Measurements from ENCODE around the gene GTSE1.

The GTSE1 gene

DNA sequence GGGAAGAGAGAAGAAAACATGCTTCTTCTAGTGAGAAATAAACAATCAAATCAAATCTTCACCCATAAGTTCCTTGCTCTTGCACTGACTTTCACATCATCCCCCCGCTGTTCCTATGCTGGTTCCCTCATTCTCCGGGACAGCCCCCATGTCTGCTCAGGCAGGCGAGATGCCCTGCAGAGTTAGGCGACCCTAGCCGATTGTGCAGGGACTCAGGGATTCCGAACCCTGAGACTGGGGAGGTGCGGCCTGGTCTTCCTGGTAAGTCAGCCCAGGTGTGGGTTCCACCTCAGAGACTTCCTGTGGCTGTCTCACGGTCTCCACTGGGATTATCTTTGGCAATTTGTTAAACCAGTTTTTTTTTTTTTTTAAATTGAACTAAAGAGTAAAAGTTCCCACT lies 22.3 kb upstream of the GTSE1 start:
- DNase-seq = no peak

DNA sequence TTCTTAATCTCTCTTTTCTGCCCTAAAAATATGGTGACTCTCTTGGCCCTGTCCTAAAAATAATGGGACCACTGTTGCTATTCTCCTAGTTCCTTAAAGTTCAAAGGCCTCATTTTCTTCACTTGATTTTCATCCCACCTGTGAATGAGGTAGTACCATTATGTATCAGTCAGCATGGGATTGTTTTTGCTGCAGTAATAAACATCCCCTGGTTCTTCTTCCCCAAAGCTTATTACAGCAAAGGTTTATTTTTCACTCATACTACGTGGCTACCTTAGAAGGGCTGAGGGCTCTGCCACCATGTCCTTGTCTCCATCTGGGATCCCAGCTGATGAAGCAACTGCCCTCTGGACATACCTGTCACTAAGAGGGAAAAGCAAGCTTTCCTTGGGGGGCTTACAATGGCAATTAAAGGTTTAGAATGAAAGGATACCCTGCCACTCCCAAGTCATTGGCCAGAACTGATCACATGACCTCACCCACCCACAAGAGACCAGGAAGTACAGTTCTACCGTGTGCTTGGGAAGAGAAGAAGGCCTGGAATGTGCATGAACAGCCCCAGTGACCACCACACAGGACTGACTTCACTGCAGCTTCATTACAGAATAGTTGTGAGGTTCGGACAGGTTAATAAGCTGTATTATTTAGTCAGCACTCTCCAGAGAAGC lies 21.1 kb upstream of the GTSE1 start:
- no peak for DNase-seq

DNA sequence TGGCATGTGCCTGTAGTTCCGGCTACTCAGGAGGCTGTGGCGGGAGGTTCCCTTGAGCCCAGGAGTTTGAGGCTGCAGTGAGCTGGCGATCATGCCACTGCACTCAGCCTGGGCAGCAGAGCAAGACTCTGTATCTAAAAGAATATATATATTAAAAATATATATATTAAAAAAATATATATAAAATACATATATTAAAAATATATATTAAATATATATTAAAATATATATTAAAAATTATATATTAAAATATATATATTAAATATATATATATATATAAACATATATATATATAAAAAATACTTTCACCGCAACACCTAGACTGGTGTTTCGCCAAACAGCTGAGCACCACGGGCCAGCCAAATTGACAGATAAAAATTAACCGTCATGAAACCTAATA lies 20.1 kb upstream of the GTSE1 start:
- no peak for DNase-seq

DNA sequence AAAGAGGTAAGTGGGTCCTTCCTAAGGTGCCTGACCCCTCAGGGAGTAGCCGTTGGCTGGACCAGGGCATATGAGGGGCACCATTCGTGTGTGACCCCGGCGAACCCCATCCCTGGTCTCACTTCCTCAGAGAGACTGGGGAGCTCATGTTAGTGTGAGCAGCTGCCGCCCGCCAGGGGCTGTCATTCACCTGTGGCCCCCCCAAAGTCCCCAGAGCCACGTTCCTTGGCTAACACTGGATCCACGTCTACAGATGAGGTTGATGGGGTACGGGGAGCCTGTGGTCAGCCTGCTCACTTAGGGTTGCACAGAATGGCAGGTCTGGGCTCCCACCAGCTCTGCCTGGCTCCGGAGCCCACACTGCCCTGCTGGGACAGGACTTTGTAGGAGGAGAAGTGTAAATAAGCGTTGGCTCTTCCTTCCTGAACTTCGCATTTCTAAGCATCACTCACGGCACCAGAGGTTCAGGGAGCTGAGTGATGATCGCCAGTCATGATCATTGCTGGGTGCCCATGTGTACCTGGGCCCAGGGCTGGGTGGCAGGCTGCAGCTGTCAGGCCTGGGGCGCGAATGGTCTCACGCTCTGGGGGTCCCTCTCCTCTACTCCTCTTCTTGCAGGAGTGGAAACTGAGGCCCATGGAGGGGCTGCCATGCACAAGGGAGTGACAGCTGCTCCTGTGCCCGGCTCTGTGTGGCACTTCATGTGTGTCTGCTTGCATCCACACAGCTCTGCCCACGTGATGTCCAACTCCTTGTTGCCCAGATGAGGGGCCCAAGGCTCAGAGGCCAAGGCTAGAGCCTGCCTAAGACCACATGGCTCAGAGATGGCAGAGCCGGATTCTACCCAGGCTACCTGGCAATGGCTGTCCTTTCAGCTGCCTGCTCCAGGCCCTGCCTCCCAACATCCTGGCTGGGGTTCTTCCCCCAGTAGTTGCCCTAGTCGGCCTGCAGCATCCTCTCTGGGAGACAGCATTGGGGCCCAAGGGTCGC lies 17.7 kb upstream of the GTSE1 start:
- DNase-seq = no peak

DNA sequence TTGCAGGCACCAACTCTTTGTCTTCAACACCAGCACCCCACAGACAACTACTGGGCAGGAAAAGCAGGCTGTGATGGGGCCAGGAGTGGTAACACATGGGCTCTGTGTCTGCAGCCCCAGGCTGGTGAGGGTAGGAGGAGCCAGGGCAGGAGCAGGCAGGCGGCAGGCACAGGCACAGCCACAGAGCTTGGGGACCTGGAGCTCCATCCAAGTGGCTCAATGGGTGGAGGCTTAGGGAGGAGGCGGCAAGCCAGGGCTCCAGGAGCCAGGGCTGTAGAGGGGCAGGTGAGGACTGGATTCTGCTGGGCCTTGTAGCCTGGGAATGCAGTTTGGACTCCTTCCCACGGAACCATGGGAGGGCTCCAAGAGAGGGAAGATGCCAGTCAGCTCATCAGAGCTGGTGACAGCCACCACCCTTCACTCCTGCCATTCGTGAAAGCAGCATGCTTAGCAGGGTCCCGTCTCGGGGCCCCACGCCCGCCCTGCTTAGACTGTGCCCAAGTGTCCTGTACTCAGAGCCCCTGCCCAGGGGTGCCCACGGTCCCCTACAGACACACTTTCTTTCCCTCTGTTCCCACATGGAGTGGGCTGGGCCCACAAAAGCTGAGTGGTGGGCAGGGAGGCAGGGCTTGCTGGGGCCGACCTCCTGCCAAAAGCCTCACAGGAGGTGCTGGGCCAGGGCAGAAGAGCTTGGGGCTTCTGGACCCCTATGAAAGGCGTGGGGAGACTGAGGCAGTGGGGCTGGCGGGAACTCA lies 16.4 kb upstream of the GTSE1 start:
- no peak for DNase-seq

DNA sequence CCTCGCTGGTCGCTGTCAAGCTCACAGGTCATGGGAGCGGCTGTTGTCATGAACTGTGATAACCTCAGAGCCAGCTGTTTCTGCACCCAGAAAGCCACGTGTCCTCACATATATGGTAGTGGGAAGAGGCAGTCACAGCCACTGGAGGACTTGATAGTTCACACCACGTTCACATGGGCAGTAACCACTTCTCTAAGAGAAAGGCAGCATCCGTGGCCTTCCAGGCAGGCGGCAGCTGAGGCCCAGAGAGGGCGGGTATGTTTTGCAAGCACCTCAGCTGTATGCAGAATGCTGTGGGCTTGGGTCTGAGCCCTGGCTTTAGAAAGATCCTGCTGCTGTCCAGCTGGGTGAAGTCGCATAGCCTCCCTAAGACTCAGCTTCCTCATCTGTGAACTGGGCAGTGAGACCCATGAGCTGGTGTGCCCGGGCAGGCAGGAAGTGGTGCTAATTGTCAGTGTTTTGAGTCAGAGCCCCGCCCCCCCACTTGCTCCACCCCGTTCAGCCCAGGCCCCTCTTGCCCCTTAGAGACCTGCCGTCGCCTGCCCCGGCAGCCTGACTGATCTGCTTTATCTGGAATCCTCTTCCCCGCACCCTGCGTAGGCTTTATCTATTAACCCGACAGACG lies 15.6 kb upstream of the GTSE1 start:
- no peak for DNase-seq

DNA sequence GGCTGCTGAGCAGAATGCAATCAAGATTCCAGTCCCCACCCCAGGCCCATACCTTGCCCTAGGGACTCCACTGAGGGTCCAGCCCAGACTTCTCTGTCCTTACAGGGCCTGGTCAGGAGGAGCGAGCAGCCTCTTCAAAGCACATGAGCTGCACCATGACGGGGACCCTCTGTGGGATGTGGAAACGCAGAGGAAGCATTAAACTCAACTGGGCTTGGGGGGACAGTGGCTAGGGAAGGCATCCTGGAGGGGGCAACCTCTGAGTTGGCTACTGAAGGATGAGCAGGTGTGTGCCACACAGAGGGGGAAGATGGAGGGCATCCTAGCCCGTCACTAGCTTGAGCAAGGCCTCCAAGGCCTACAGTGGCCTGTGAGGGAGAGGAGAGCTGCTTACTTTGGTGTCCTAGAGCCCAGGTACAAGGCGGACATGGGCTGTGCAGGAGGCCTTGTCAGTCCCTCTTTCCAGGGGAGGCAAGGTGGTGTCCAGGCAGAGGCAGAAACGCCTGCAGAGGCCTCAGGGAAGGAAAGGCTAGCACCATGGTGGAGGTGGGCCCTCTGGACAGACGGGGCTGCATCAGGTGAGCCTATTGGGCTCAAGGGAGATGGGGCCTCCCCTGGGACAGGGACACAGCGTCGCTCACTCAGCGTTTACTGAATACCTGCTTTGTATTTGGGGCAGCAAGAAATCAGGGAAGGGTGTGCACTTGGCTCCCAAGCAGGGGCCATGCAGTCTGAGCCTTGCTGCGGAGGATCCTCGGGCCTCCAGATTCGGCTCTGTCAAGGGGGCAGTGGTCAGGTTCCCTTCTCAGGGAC lies 14.6 kb upstream of the GTSE1 start:
- no peak for DNase-seq

DNA sequence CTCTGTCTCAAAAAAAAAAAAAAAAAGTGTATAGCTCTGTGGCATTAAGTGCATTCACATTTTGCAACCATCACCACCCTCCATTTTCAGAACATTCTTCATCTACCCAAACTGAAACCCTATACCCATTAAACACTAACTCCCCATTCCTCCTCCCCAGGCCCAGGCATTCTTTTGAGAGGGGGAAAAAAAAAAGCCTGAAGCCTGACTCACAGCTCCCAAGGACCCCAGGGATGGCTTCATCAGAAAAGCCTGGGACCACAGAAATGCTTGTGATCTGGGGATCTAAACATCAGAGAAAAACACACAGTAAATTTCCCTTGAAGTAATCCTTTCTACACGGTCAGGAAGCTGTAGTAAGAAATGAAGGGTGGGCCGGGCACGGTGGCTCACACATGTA lies 10.7 kb upstream of the GTSE1 start:
- DNase-seq = no peak

DNA sequence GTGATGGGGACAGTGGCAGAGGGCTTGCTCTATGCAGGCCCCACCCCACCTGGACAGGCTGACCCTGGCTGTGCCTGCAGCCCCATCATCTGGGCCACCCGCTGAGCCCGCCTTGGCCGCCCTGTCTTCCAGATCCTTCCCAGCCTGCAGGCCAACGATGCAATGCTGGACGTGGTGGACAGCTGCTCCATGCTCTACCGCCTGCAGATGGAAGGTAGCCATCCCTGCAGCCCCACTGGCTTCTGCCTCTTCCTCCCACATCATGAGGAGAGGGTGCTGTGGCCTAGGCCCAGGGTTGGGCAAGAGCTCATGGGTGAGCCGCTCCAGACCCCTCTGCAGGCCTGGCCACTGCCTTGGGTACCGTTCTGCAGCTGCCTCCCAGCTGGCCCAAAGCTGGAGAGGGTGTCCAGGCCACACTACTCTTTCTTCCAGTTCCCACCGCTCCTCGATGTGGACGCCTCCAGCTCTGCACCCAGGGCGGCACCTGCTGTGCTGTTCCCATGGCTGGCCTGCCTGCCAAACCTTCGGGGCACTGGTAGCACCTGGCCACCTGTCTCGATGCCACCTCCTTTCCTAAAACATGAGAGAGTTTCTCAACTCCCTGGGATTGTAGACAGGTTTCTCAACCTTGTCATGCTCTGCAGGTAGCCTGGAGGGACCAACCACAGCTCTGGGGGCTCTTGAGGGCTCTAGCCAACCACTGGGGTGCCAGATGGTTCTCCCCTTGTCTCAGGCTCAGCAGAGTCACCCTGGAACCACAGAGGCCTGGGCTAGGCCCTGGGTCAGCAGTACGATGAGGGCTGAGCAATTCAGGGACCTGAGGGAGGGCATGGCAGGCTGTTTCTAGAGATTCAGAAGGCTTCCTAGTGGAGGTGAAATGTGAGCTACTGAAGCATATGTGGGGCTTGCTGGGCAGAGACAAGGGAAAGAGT lies 9.5 kb upstream of the GTSE1 start:
- DNase-seq = no peak

DNA sequence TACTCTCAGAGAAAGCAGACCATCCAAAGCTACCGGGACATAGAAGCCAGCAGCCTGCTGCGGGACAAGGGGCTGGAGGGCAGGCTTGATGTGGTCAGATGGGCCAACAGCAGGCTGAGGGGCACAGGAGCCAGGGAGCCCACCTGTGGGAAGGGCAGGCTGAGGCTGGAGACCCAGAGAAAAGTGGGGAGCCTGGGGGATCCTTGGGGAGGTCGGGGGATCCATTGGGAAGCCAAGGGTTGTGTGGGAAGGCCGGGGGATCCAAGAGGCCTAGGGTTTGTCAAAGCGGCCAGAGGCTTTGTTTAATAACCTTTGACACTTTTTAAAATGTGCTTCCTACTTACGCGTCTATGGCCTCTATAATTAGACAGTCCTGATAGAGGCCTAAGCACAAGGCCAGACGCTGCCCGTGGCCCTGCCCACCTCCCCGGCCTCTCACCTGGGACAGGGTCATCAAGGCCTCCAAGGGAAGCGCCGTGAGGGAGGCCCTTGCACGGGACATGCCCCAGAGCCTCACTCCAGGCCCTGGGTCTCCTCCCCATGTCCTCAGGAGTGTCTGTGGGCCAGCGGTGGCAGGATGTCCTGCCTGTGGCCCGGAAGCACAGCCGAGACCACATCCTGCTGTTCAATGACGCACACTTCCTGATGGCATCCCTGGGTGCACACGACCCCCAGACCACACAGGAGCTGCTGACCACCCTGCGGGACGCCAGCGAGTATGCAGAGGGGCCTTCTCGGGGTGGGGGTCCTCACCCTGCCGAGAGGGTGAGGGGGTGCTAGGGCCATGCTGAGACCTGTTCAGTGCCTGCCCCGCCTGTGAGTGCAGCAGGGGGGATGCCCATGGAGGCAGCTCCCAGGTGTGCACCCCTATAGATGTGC lies 8.6 kb upstream of the GTSE1 start:
- DNase-seq = no peak

DNA sequence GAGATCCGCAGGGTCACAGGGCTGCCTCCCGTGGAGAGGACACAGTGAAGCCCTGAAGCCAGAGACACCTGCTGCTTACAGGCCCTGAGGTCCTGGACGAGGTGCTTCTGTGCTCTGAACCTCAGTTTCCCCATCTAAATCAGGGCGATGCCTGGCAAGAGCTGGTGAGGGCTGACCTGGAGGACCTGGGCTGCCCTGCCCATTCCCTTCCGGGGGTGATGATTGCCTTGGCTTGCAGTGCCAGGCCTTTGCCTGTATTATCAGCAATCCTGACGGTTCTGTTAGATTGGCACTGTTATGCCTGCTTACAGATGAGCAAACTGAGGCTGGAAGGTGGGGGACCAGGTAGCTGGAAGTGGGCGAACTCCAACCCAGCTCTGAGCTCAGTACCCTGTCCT lies 7.8 kb upstream of the GTSE1 start:
- no peak for DNase-seq

DNA sequence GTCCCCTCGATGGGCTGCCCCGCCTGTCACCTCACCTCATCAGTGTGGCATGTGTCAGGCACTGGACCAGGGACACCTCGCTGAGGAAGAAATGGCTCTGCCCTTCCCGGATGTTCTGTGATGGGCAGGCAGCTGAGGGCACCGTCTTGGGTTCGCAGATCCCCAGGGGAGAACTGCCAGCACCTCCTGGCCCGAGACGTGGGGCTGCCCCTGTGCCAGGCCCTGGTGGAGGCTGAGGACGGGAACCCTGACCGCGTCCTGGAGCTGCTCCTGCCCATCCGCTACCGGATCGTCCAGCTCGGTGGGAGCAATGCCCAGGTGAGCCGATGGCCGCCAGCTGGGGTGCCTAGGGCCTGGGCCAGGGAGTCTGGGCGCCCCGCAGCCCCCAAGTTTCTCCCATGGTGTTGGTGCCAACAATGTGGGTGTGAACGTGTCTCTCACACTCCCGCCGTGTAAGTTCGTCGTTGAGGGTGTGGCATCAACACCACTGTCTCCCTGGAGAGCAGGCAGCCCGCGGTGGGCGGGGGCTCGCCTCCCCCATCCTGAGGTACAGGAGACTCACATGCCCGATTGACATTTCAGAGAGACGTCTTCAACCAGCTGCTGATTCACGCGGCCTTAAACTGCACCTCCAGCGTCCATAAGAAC lies 7.3 kb upstream of the GTSE1 start:
- no peak for DNase-seq

DNA sequence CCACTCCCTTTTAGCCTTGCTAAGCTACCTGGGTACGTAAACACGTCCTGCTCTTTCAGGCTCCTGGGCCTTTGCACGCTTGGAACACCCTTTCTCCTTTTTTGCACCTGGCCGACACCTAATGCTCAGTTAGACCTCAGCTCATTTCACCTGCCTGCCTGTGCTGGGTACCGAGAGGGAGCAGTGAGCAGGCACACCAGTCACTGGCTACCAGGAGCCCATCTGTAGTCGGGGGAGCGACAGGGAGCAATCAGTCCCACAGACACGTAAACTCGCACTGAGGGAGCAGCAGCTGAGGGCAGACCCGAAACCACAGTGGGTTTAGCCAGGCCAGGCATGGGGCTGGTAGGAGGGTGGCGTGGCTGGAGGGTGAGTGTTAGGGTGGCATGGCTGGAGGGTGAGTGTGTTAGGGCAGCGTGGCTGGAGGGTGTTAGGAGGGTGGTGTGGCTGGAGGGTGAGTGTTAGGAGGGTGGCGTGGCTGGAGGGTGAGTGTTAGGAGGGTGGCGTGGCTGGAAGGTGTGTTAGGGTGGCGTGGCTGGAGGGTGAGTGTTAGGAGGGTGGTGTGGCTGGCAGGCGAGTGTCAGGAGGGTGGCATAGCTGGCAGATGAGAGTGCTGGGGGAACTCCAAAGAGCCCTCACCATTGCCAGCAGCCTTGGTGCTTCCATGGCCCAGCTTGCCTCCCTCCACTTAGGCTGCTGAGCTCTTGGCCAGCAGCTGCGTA lies 6.4 kb upstream of the GTSE1 start:
- no peak for DNase-seq

DNA sequence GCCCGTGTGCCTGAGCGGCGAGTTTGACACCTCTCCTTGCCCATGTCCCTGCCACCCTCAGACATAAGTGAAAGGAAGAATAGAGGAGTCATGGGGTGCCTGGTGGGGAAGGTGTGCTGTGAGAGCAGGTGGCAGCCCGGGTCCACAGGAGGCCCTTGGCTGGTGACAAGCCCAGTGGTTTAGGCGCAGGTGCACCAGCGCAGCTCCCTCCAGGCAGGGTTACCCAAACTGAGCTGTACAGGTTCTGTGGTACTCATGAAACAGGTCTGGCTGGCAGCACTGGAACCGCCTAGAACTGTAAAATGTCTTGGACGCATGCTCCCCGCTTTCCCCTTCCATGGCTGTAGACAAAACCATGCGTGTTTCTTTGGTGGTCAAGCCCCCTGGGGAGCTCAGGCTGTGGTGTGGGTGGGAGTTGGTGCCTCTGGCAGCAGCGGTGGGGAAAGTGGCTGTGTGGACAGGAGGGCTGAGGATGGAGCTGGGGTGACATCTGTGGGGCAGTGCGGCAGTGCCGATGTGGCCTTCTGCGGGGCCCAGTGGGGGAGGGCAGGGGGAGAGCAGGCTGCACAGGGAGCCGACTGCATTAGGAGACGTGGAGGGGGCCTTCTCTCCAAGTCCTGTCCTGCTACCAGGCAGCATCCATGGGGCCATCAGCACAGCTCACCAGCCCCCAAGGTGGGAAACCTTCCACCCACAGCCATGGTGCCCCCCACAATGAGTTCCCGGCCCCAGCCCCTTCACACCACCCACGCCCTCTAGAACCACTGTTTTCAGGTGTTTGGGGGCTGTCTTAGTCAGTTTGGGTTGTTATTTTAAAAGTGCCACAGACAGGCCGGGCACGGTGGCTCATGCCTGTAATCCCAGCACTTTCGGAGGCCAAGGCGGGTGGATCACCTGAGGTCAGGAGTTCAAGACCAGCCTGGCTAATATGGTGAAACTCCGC lies 5.6 kb upstream of the GTSE1 start:
- DNase-seq = no peak

DNA sequence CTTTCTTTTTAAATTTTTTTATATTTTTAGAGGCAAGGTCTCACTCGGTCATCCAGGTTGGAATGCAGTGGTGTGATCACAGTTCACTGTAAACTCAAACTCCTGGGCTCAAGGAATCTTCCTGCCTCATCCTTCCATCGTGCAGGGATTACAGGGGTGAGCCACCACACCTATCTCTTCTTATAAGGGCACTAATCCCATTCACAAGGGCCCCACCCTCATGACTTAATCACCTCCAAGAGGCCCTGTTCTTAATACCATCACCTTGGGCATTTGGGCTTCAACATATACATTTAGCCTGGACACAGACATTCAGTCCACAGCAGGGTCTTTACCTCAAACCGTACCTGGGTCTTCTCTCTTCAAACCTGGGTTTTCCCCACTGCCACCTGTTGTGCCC lies 4.5 kb upstream of the GTSE1 start:
- no peak for DNase-seq

DNA sequence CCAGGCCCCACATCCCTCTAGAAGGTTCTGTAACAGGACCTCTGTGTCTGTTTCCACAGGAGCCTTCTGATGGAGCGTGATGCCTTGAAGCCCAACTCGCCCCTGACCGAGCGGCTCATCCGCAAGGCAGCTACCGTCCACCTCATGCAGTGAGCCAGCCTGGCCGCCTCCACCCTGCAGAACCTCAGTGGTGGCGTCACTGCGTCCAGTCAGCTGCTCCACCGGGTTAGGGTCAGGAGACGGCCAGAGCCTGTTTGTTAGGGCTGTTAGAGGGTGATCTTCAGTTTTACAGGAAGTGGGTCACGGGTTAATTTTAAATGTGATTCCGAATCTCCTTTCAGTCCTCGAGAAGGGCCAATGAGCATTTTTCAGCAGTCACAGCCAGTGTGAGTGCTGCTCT lies 3.9 kb upstream of the GTSE1 start:
- DNase-seq = no peak

DNA sequence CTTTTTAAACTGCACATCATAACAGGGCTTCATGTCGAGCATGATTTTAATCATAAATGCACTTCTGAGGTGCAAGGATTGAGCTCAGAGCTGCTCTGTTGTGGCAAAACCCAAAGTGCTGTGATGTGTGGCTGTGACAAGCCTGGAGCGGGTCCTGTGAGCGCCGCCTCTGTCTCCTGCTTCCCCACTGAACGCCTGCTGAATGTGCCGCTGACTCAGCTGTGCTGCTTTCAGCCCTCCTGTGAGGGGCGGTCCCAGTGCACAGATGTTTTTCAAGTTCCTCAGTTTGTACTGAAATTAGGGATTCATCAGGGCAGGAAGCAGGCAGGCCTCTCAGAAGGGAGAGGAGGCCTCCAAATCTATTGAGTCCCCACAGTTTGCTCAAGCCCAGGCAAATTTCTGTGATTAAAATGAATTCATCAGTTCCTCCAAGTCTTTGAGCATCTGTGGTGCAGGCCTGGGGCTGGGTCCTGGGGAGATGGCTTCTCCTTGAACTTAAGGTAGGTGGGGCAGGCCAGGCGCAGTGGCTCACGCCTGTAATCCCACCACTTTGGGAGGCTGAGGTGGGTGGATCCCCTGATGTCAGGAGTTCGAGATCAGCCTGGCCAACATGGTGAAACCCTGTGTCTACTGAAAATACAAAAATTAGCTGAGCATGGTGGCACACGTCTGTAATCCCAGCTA lies 3.0 kb upstream of the GTSE1 start:
- no peak for DNase-seq

Data from NCI-H1092 treated with DMSO at 0.1 percent for 48 hours (cell line).